ENCODE results near the gene GPR89A. TPM values are rescaled to one million over a fixed set of nuclear protein-coding genes. Genes with fewer than 3 reads are reported as not detected.

Gene GPR89A
- total and polyA plus RNA-seq, 10 of the 15 experiments (the other 5 are each of a cell fraction or from before 2014, with no cell fraction given) = 15.0 to 34.8 (median 26.9) TPM

GRCh38 chr1:145702052-145702451 is 94.3 kb downstream of the GPR89A start:
- no TSS peak for BruUV-seq (replicated peaks)
- in situ Hi-C loops (cut with MboI) = no loop called here
- Histone ChIP-seq H3K79me2 (ENCODE audit: control insufficient read depth, insufficient read depth, low read length) (no peaks in the 10 kb centered on the region), H3K9ac (ENCODE audit: control insufficient read depth, insufficient read depth, low read length) (no peak overlapping the region), H3K27ac (ENCODE audit: control insufficient read depth, insufficient read depth) (no peak overlapping the region), H2AFZ (ENCODE audit: control insufficient read depth, low read depth, low read length) (no peak overlapping the region), H4K20me1 (ENCODE audit: control insufficient read depth, insufficient read depth) (no peaks in the 10 kb centered on the region), H3K9me3 (replicated peaks; ENCODE audit: control insufficient read depth, insufficient read depth, low read length) (no peaks in the 10 kb centered on the region), H3K4me3 (no peak overlapping the region), H3K27me3 (replicated peaks in 1 of 2; ENCODE audit: control insufficient read depth in 2 of 2, insufficient read depth in 2 of 2, low read length in 1 of 2) (no peaks in the 10 kb centered on the region), H3K4me1 (ENCODE audit: control insufficient read depth, insufficient read depth, low read length) (no peaks in the 10 kb centered on the region), H3K36me3 (ENCODE audit: control insufficient read depth in 2 of 2, insufficient read depth in 2 of 2, low read length in 1 of 2) (no peaks in the 10 kb centered on the region), H3K4me2 (ENCODE audit: control insufficient read depth, insufficient read depth) (no peak overlapping the region)
- intact Hi-C loops (cut with micrococcal nuclease; ENCODE audit: unreplicated experiment) = no loop called here
- ChIA-PET SMC1A (ENCODE audit: uncharacterized antibody, unreplicated experiment) (no interaction called here), RAD21 (ENCODE audit: unreplicated experiment) (no interaction called here), POLR2A (interaction anchor here (0.7 kb wide), 1 partner anchor 9 kb away, joined by 3 read pairs; no protein-coding TSS in a partner anchor), CTCF (no interaction called here)
- no peak for TF ChIP-seq KLF5 (IDR thresholded peaks at IDR 0.05; ENCODE audit: partially characterized antibody)
- no peak for DNase-seq (ENCODE audit: low read depth, low spot score)
- WGBS (ENCODE audit: insufficient coverage, insufficient replicate concordance, low lambda C conversion rate, missing lambda C conversion rate) = 12% methylated on average over 2 of the region's 2 CpGs
- FAIRE-seq = no peak
- ATAC-seq = no peak

GRCh38 chr1:145702826-145703225 is 95.0 kb downstream of the GPR89A start:
- BruUV-seq (replicated peaks) = no TSS peak
- H3K4me3 ChIP-seq = no peak overlapping the region
- 48% methylated on average over 7 of the region's 7 CpGs for WGBS (ENCODE audit: insufficient coverage, insufficient replicate concordance, low lambda C conversion rate, missing lambda C conversion rate)
- no peak overlapping the region for H3K4me2 ChIP-seq (ENCODE audit: control insufficient read depth, insufficient read depth)
- CTCF ChIA-PET = interaction anchor here (3.5 kb wide), 1 partner anchor 17 kb away, joined by 13 read pairs; the partner anchor contains the start of gene CD160
- FAIRE-seq (no peak), DNase-seq (ENCODE audit: low read depth, low spot score) (no peak), ATAC-seq (no peak)
- H3K79me2 ChIP-seq (ENCODE audit: control insufficient read depth, insufficient read depth, low read length) = no peaks in the 10 kb centered on the region
- no peaks in the 10 kb centered on the region for H3K36me3 ChIP-seq (ENCODE audit: control insufficient read depth in 2 of 2, insufficient read depth in 2 of 2, low read length in 1 of 2)
- POLR2A ChIA-PET = interaction anchor here (0.7 kb wide), 1 partner anchor 8 kb away, joined by 3 read pairs; no protein-coding TSS in a partner anchor
- RAD21 ChIA-PET (ENCODE audit: unreplicated experiment) = no interaction called here
- H4K20me1 ChIP-seq (ENCODE audit: control insufficient read depth, insufficient read depth) = no peaks in the 10 kb centered on the region
- no peaks in the 10 kb centered on the region for H3K27me3 ChIP-seq (replicated peaks in 1 of 2; ENCODE audit: control insufficient read depth in 2 of 2, insufficient read depth in 2 of 2, low read length in 1 of 2)
- intact Hi-C loops (cut with micrococcal nuclease; ENCODE audit: unreplicated experiment) (no loop called here), in situ Hi-C loops (cut with MboI) (no loop called here)
- H2AFZ ChIP-seq (ENCODE audit: control insufficient read depth, low read depth, low read length) = no peak overlapping the region
- H3K4me1 ChIP-seq (ENCODE audit: control insufficient read depth, insufficient read depth, low read length) = no peaks in the 10 kb centered on the region
- H3K9ac ChIP-seq (ENCODE audit: control insufficient read depth, insufficient read depth, low read length) = no peak overlapping the region
- TF ChIP-seq FOS (IDR thresholded peaks at IDR 0.05; ENCODE audit: borderline replicate concordance, extremely low read depth, insufficient read length) (no peak), SRF (IDR thresholded peaks at IDR 0.05; ENCODE audit: low read depth in 2 of 2, low read length in 2 of 2) (no peak), HDAC2 (IDR thresholded peaks at IDR 0.05) (no peak), STAT3 (IDR thresholded peaks at IDR 0.05; ENCODE audit: low read depth, low read length) (no peak), MEF2A (IDR thresholded peaks at IDR 0.05; ENCODE audit: insufficient read depth, low read depth, low read length) (no peak), TCF12 (IDR thresholded peaks at IDR 0.05; ENCODE audit: low read depth, low read length) (no peak), GATAD2B (conservative IDR thresholded peaks at IDR 0.05; ENCODE audit: low read depth) (no peak), MTA3 (IDR thresholded peaks at IDR 0.05; ENCODE audit: borderline replicate concordance, low read length) (no peak), CHD2 (IDR thresholded peaks at IDR 0.05; ENCODE audit: borderline replicate concordance, low read depth, low read length) (no peak), SIN3A (IDR thresholded peaks at IDR 0.05; ENCODE audit: low read depth, low read length) (no peak), NFIC (IDR thresholded peaks at IDR 0.05; ENCODE audit: low read depth, low read length) (no peak), BHLHE40 (IDR thresholded peaks at IDR 0.05; ENCODE audit: borderline replicate concordance in 1 of 2, low read depth in 2 of 2, low read length in 1 of 2) (no peak), FOXM1 (IDR thresholded peaks at IDR 0.05; ENCODE audit: low read depth, low read length) (no peak), SUPT20H (IDR thresholded peaks at IDR 0.05; ENCODE audit: borderline replicate concordance, control insufficient read depth, low read depth, low read length) (no peak), CEBPB (IDR thresholded peaks at IDR 0.05; ENCODE audit: borderline replicate concordance in 1 of 2, low read depth in 2 of 2, low read length in 2 of 2) (no peak), NFYB (IDR thresholded peaks at IDR 0.05; ENCODE audit: insufficient read depth, low read depth, low read length) (no peak), SP1 (IDR thresholded peaks at IDR 0.05; ENCODE audit: low read depth, low read length) (no peak), SMC3 (IDR thresholded peaks at IDR 0.05; ENCODE audit: borderline replicate concordance, low read length) (no peak), SPI1 (IDR thresholded peaks at IDR 0.05; ENCODE audit: borderline replicate concordance, insufficient read depth, low read depth, low read length) (no peak)
- H3K9me3 ChIP-seq (replicated peaks; ENCODE audit: control insufficient read depth, insufficient read depth, low read length) = no peaks in the 10 kb centered on the region
- no peak overlapping the region for H3K27ac ChIP-seq (ENCODE audit: control insufficient read depth, insufficient read depth)
- SMC1A ChIA-PET (ENCODE audit: uncharacterized antibody, unreplicated experiment) = no interaction called here

All from GM12878 (cell line).